ENCODE data around the gene HLA-DQB1. TPM values are rescaled to one million over a fixed set of nuclear protein-coding genes. Genes with fewer than 3 reads are reported as not detected.
A peak's percentile ranks its signal among the peaks of the same experiment; 100 is the strongest.
"Not testable (repeated sequence)": the region's sequence is repeated elsewhere in the genome, so short reads cannot be mapped to it uniquely, and the experiment has no call there.

HLA-DQB1 gene
- total RNA-seq, result 10 to 100 TPM in 2 of 6 experiments, 1 to 10 TPM in 1, under 1 TPM in 2, not detected in 1; 0.33 to 14.7 (median 1.7) TPM
- long read RNA-seq, result 0 reads

- TF ChIP-seq POLR2A (IDR thresholded peaks at IDR 0.05) (no peak), CTCF (IDR thresholded peaks at IDR 0.05) (no peak)
- no peaks in the 10 kb centered on the region for H3K9me3 ChIP-seq
- ATAC-seq (peak; percentile 75 to 94 (median 80)), DNase-seq (no peak)
- H3K36me3 ChIP-seq, result no peaks in the 10 kb centered on the region
- H3K27me3 ChIP-seq, result no peaks in the 10 kb centered on the region
- intact Hi-C loops (cut with DNase I), result no loop called here
- peak within 1 kb of the TSS in 1 of 3 donors; percentile 25 for H3K4me3 ChIP-seq
- WGBS (ENCODE audit: insufficient coverage, low coverage, low lambda C conversion rate, missing lambda C conversion rate), result 9% methylated on average over 12 of the region's 16 CpGs
- H3K4me1 ChIP-seq, result no peaks in the 10 kb centered on the region
- peak within 1 kb of the TSS in 1 of 3 donors; percentile 10 for H3K27ac ChIP-seq
Measured at GRCh38 chr6:32666420-32667300, at the start of gene HLA-DQB1. Gene HLA-DQB1 (minus strand): TSS chr6:32666657. CDS start chr6:32666607, 50 bp downstream.

- Histone ChIP-seq H3K4me3 (no peak overlapping the region), H3K27ac (no peak overlapping the region), H3K4me1 (no peaks in the 10 kb centered on the region), H3K27me3 (no peaks in the 10 kb centered on the region), H3K9me3 (no peaks in the 10 kb centered on the region), H3K36me3 (no peaks in the 10 kb centered on the region)
- no peak for TF ChIP-seq POLR2A (IDR thresholded peaks at IDR 0.05)
- DNase-seq (no peak), ATAC-seq (no peak)
- intact Hi-C loops (cut with DNase I), result no loop called here
Measured at GRCh38 chr6:32713241-32713640, 46.8 kb upstream of the HLA-DQB1 start.

GRCh38 chr6:32709625-32710024 lies 43.2 kb upstream of the HLA-DQB1 start:
- intact Hi-C loops (cut with DNase I), result no loop called here
- DNase-seq (no peak), ATAC-seq (no peak)
- H3K27ac ChIP-seq, result no peak overlapping the region
- no peaks in the 10 kb centered on the region for H3K9me3 ChIP-seq
- no peaks in the 10 kb centered on the region for H3K36me3 ChIP-seq
- TF ChIP-seq POLR2A (IDR thresholded peaks at IDR 0.05), result no peak
- no peak for TF ChIP-seq CTCF (IDR thresholded peaks at IDR 0.05)
- H3K4me3 ChIP-seq, result no peak overlapping the region
- no peaks in the 10 kb centered on the region for H3K4me1 ChIP-seq
- H3K27me3 ChIP-seq, result no peaks in the 10 kb centered on the region

DNA sequence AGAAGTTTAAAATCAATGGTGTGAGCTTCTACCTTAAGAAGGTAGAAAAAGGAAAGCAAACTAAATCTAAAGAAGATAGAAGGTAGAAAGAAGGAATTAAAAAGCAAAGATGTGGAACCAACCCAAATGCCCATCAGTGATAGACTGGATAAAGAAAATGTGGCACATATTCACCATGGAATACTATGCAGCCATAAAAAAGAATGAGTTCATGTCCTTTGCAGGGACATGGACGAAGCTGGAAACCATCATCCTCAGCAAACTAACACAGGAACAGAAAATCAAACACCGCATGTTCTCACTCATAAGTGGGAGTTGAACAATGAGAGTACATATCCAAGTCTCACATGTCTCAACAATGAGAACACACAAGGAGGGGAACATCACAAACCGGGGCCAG lies 38.7 kb upstream of the HLA-DQB1 start:
- H3K36me3 ChIP-seq; H3K27me3 ChIP-seq; DNase-seq; H3K4me3 ChIP-seq; H3K27ac ChIP-seq; intact Hi-C loops (cut with DNase I); H3K9me3 ChIP-seq; H3K4me1 ChIP-seq; ATAC-seq: not testable (repeated sequence)
- 44% methylated on average over 2 of the region's 3 CpGs for WGBS (ENCODE audit: insufficient coverage, low coverage, low lambda C conversion rate, missing lambda C conversion rate)

DNA sequence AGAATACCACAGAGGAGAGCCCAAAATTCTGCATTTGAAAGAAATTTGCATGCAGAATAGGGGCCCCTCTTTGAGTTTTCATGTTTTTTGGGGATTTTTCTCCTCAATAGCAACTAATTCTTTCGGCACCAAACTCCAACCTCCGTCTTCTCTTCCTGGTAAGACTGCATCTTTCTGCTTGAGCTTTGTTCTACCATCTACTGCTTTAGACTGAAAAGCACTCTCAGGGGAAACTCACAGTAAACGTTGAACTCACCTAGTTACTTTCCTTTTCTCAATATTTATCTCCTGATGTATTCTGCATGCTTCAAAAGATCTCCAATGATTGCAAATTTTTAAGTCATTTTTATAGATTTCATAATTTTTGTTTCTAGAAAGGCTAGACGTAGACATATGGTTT lies 36.9 kb upstream of the HLA-DQB1 start:
- Histone ChIP-seq H3K4me3 (no peak overlapping the region), H3K27me3 (no peaks in the 10 kb centered on the region), H3K9me3 (no peaks in the 10 kb centered on the region), H3K36me3 (no peaks in the 10 kb centered on the region), H3K27ac (no peak overlapping the region), H3K4me1 (no peaks in the 10 kb centered on the region)
- TF ChIP-seq POLR2A (IDR thresholded peaks at IDR 0.05) (no peak), CTCF (IDR thresholded peaks at IDR 0.05) (no peak)
- DNase-seq, result no peak
- intact Hi-C loops (cut with DNase I), result loop anchor here in 1 of 2 donors (5.0 kb wide), 1 partner anchor 291 kb away; no protein-coding TSS in a partner anchor
- no peak for ATAC-seq
- 17% methylated on average over 4 of the region's 4 CpGs for WGBS (ENCODE audit: insufficient coverage, low coverage, low lambda C conversion rate, missing lambda C conversion rate)

All from right lobe of liver (tissue), 6 donors.